ENCODE results near the gene NFIB. TPM values are rescaled to one million over a fixed set of nuclear protein-coding genes. Genes with fewer than 3 reads are reported as not detected.

The NFIB gene
- polyA plus RNA-seq, 1 donor (not counting 4 experiments of a cell fraction or from before 2014, with no cell fraction given) = 8.9 TPM

DNA sequence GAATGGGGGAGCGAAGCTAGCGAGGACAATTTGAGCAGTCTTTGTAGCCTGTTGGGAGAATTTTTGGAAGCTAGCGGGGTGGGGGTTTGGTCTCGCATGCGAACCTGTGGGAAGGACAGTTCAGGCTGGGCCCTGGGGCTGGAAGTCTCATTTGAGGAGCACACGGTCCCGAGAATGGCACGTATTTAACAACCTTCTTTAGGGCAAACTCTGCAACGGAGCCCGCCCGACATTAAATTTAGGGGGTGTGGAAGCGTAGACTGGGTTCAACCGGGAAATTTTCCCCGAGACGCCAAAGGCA lies 35.2 kb upstream of the NFIB start:
- TF ChIP-seq EZH2 (IDR thresholded peaks at IDR 0.05; ENCODE audit: low read length) = no peak
- TF ChIP-seq, protein P1, sequence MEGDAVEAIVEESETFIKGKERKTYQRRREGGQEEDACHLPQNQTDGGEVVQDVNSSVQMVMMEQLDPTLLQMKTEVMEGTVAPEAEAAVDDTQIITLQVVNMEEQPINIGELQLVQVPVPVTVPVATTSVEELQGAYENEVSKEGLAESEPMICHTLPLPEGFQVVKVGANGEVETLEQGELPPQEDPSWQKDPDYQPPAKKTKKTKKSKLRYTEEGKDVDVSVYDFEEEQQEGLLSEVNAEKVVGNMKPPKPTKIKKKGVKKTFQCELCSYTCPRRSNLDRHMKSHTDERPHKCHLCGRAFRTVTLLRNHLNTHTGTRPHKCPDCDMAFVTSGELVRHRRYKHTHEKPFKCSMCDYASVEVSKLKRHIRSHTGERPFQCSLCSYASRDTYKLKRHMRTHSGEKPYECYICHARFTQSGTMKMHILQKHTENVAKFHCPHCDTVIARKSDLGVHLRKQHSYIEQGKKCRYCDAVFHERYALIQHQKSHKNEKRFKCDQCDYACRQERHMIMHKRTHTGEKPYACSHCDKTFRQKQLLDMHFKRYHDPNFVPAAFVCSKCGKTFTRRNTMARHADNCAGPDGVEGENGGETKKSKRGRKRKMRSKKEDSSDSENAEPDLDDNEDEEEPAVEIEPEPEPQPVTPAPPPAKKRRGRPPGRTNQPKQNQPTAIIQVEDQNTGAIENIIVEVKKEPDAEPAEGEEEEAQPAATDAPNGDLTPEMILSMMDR (optimal IDR thresholded peaks at IDR 0.05 in 1 of 3, IDR thresholded peaks at IDR 0.05 in 1 of 3, conservative IDR thresholded peaks at IDR 0.05 in 1 of 3; ENCODE audit: extremely low read depth in 1 of 3, insufficient read depth in 2 of 3, low read length in 3 of 3) = no peak
- H3K27me3 ChIP-seq (ENCODE audit: control insufficient read depth, extremely low read depth, insufficient read depth, low read length) = peaks cover 61% of the 10 kb centered on the region
- peak overlapping the region; percentile 59 for H2AFZ ChIP-seq (ENCODE audit: control insufficient read depth, low read length)
- dilution Hi-C loops (cut with MboI; ENCODE audit: extremely low pct_ligation_motif_present, low sequenced_read_pairs) = no loop called here
- no peaks in the 10 kb centered on the region for H3K36me3 ChIP-seq (ENCODE audit: control insufficient read depth in 2 of 2, extremely low read depth in 1 of 2, insufficient read depth in 2 of 2, low read length in 2 of 2)
- peak overlapping the region; percentile 48 for H3K9ac ChIP-seq (ENCODE audit: control insufficient read depth, extremely low read depth, insufficient read depth, low read length)
- no peaks in the 10 kb centered on the region for H3K79me2 ChIP-seq (ENCODE audit: control insufficient read depth, insufficient read depth, low read length)
- FAIRE-seq = no peak
- H3K27ac ChIP-seq (ENCODE audit: control insufficient read depth, insufficient read depth, low read length) = no peak overlapping the region
- peak overlapping the region; percentile 89 for H3K4me2 ChIP-seq (ENCODE audit: control insufficient read depth, extremely low read depth, insufficient read depth, low read depth, low read length)
- no peak for DNase-seq (ENCODE audit: low read depth, low spot score)
- H3K9me1 ChIP-seq (ENCODE audit: control insufficient read depth, extremely low read depth, insufficient read depth, low read length) = no peaks in the 10 kb centered on the region
- no peaks in the 10 kb centered on the region for H4K20me1 ChIP-seq (ENCODE audit: control insufficient read depth, extremely low read depth, insufficient read depth, low read length)
- H3K4me1 ChIP-seq (ENCODE audit: control insufficient read depth, extremely low read depth, insufficient read depth, low read length) = peaks cover 70% of the 10 kb centered on the region
- no peaks in the 10 kb centered on the region for H3K9me3 ChIP-seq (ENCODE audit: control insufficient read depth, low read depth, low read length)
- H3K4me3 ChIP-seq (ENCODE audit: control insufficient read depth in 2 of 3, extremely low read depth in 1 of 3, insufficient read depth in 2 of 3, low read depth in 1 of 3, low read length in 3 of 3) = peak overlapping the region; percentile 2 to 78 (median 56)

DNA sequence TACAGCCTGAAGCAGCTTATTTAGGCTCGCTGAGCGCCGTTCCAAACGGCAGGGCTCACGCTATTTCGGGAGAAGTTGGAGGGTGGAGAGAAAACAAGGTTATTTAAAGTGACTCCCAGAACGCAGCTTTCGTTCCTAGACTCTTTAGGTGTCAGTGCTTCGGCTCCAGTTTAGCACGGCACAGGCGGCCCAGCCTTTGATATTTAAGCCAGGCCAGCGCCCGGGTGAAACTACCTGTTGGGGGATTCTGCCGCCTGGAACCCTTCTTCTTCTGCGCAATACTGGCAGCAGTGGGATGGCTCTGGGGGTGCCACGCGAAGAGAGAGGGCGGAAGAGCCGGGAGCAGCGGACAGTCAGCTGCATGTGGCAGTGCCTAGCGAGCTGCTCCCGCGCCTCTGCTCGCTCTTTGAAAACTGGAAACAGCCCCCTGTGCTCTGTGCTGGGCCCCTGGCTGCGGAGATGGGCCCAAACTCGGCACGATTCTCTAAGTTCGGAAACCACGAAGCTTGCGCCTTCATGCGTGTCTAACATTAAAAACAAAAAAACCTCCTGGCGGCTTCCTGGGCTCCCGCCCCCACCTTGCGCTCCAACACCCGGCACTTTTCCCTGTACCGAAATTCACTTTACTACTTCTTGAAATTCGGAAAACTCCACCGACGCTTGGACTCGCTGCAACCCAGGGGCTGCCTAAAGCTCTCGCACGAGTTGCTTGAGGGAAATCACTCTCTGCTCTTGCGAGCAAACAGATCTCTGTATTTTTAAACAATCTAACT lies 34.6 kb upstream of the NFIB start:
- FAIRE-seq (no peak), DNase-seq (ENCODE audit: low read depth, low spot score) (no peak)
- no peaks in the 10 kb centered on the region for H4K20me1 ChIP-seq (ENCODE audit: control insufficient read depth, extremely low read depth, insufficient read depth, low read length)
- peak overlapping the region; percentile 89 for H3K4me2 ChIP-seq (ENCODE audit: control insufficient read depth, extremely low read depth, insufficient read depth, low read depth, low read length)
- no peaks in the 10 kb centered on the region for H3K79me2 ChIP-seq (ENCODE audit: control insufficient read depth, insufficient read depth, low read length)
- peak overlapping the region; percentile 7 to 78 (median 56) for H3K4me3 ChIP-seq (ENCODE audit: control insufficient read depth in 2 of 3, extremely low read depth in 1 of 3, insufficient read depth in 2 of 3, low read depth in 1 of 3, low read length in 3 of 3)
- no peak for TF ChIP-seq EZH2 (IDR thresholded peaks at IDR 0.05; ENCODE audit: low read length)
- TF ChIP-seq, protein P1 (optimal IDR thresholded peaks at IDR 0.05 in 1 of 3, IDR thresholded peaks at IDR 0.05 in 1 of 3, conservative IDR thresholded peaks at IDR 0.05 in 1 of 3; ENCODE audit: extremely low read depth in 1 of 3, insufficient read depth in 2 of 3, low read length in 3 of 3) = no peak
- no peaks in the 10 kb centered on the region for H3K36me3 ChIP-seq (ENCODE audit: control insufficient read depth in 2 of 2, extremely low read depth in 1 of 2, insufficient read depth in 2 of 2, low read length in 2 of 2)
- H3K9ac ChIP-seq (ENCODE audit: control insufficient read depth, extremely low read depth, insufficient read depth, low read length) = peak overlapping the region; percentile 48
- H3K27ac ChIP-seq (ENCODE audit: control insufficient read depth, insufficient read depth, low read length) = peak overlapping the region; percentile 8
- no peaks in the 10 kb centered on the region for H3K9me1 ChIP-seq (ENCODE audit: control insufficient read depth, extremely low read depth, insufficient read depth, low read length)
- H3K27me3 ChIP-seq (ENCODE audit: control insufficient read depth, extremely low read depth, insufficient read depth, low read length) = peaks cover 64% of the 10 kb centered on the region
- dilution Hi-C loops (cut with MboI; ENCODE audit: extremely low pct_ligation_motif_present, low sequenced_read_pairs) = no loop called here
- peak overlapping the region; percentile 59 for H2AFZ ChIP-seq (ENCODE audit: control insufficient read depth, low read length)
- H3K9me3 ChIP-seq (ENCODE audit: control insufficient read depth, low read depth, low read length) = no peaks in the 10 kb centered on the region
- H3K4me1 ChIP-seq (ENCODE audit: control insufficient read depth, extremely low read depth, insufficient read depth, low read length) = peaks cover 71% of the 10 kb centered on the region

Measured in keratinocyte (primary cell).